ENCODE measurements around the gene GGT6.

GGT6 gene

DNA sequence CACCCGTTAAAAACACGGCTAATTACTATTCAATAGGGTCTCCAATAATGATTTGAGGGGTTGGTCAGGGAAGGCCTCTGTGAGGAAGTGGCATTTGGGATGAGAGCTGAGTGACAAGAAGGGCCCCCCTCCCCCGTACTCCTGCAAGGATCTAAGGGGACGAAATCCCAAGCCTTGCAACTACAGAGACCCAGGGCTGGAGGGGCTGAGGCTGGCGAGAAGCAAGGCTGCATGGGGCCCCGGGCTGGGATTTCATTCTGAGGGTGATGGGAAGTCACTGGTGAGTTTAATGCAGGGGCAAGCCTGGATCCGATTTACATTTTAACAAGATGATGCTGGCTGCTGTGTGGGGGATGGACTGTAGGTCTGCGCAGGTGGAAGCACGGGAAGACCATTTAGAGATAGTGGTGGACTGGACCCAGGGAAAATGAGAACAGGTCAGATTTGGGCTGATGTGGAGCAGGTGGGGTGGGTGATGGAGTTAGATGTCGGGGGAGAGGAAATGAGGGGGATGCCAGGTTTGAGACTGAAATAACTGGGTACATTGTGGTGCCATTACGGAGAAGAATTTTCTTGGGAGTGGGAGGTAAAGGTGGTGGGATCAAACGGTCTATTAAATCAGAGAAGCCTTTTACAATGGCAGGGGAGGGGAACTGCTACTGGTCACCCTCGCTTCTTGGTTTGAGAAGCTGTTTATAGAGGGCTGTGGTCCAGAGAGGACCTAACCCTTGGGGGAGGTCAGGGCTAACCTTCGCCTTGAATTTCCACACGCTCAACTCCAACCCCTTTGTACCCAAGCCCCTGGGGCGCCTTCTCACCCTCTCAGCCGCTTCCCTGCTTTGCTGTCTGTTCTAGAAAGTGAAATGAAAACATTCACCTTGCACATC is 4.3 kb downstream of the GGT6 start:
- H3K4me1 ChIP-seq (ENCODE audit: insufficient read depth, low read length): peaks cover 22% of the 10 kb centered on the region
- peaks cover 20% of the 10 kb centered on the region for H3K36me3 ChIP-seq (ENCODE audit: insufficient read depth, low read length)
- H3K27me3 ChIP-seq (ENCODE audit: control insufficient read depth in 1 of 2, insufficient read depth in 2 of 2, low read length in 2 of 2): no peaks in the 10 kb centered on the region
- peak overlapping the region; percentile 70 for H3K27ac ChIP-seq (ENCODE audit: low read depth, low read length)
- no peaks in the 10 kb centered on the region for H3K9me3 ChIP-seq (ENCODE audit: low read length)
- peak overlapping the region; percentile 78 for H3K9ac ChIP-seq (ENCODE audit: low read length)
- H3K4me3 ChIP-seq (ENCODE audit: low read depth in 1 of 2, low read length in 2 of 2): peak overlapping the region; percentile 45 to 92

DNA sequence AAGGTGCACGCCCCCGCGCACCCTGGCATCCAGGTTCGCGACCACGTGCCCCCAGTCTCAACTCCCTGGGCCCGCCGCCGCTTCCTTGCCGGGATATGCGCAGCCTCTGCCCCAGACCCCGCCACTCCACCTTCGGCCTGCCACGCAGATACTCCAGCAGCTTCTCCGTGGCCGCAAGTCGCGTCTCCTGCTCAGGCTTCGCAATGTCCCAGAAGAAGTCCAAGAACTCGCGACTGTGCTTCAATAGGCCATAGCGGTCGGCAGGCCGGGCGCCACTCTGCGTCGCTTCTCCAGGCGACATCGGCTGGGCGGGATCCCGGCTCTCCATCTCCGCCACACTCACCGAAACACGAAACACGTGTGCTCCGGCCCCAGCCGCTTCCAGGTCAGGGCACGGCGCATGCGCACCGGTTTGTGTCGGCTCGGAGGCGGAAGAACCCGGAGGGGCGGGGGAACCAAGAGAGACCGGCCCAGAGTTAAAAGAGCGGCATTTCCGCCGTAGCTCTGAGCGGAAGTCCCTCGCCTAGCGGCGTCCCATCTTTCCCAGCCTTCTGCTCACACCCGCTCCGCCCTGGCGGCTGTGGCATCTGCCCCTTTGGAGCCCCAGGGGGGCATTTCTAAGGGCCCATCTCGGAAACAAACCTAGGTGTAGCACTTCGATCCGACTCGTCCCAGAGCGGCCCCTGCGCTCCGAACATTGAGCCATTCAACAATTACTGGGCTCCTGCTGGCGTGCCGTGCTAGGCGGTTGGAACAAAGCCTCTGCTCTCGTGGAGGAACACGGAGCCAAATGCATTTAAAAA is 5.2 kb downstream of the GGT6 start, which contains the start of gene MYBBP1A:
MYBBP1A (minus strand) TSS at position 388 of the 803 bp plus-strand sequence; CDS start at position 328, 60 bp downstream.
- Histone ChIP-seq H3K27me3 (ENCODE audit: control insufficient read depth in 1 of 2, insufficient read depth in 2 of 2, low read length in 2 of 2) (no peaks in the 10 kb centered on the region), H3K9ac (ENCODE audit: low read length) (peak within 1 kb of the TSS; percentile 78), H3K4me3 (ENCODE audit: low read depth in 1 of 2, low read length in 2 of 2) (peak within 1 kb of the TSS; percentile 90 to 92), H3K4me1 (ENCODE audit: insufficient read depth, low read length) (peaks cover 22% of the 10 kb centered on the region), H3K36me3 (ENCODE audit: insufficient read depth, low read length) (peaks cover 21% of the 10 kb centered on the region), H3K27ac (ENCODE audit: low read depth, low read length) (peak within 1 kb of the TSS; percentile 70), H3K9me3 (ENCODE audit: low read length) (no peaks in the 10 kb centered on the region)

DNA sequence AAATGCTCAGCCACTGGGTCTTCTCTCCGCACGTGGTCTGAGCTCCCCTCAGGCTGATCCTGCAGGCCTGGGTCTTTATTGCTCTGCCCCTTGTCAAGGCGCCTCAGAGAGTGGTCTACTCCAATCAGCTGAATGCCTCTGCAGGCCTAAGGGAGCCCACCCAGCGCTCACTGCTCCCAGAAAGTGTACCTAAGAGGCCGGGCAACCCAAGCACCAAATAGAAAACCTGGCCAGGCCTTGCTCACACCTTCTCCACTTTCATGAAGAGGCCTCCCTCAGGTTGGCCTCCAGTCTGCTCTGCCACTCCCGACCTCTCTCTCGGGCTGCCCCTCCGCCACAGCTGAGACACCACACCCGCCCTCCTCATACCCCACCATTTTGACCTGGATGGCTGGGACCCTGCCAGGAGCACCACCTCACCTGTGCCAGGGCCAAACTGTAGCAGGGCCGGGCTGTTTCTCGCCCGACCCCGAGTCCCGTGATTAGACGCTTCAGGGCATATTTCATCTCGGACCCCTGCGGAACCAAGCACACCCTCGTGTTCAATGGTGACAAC is 5.9 kb downstream of the GGT6 start:
- Histone ChIP-seq H3K36me3 (ENCODE audit: insufficient read depth, low read length) (peaks cover 28% of the 10 kb centered on the region), H3K27ac (ENCODE audit: low read depth, low read length) (peak overlapping the region; percentile 70)

GRCh38 chr17:4553669-4554068 is 6.7 kb downstream of the GGT6 start:
- no peak overlapping the region for H3K4me3 ChIP-seq (ENCODE audit: low read depth in 1 of 2, low read length in 2 of 2)
- peaks cover 35% of the 10 kb centered on the region for H3K36me3 ChIP-seq (ENCODE audit: insufficient read depth, low read length)
- H3K9me3 ChIP-seq (ENCODE audit: low read length): no peaks in the 10 kb centered on the region
- no peak overlapping the region for H3K27ac ChIP-seq (ENCODE audit: low read depth, low read length)
- peaks cover 22% of the 10 kb centered on the region for H3K4me1 ChIP-seq (ENCODE audit: insufficient read depth, low read length)
- no peaks in the 10 kb centered on the region for H3K27me3 ChIP-seq (ENCODE audit: control insufficient read depth in 1 of 2, insufficient read depth in 2 of 2, low read length in 2 of 2)
- H3K9ac ChIP-seq (ENCODE audit: low read length): no peak overlapping the region

More for the DNA sequence above, 5.9 kb downstream of the GGT6 start:
- H3K27me3 ChIP-seq (ENCODE audit: control insufficient read depth in 1 of 2, insufficient read depth in 2 of 2, low read length in 2 of 2): no peaks in the 10 kb centered on the region
- peak overlapping the region; percentile 39 for H3K9ac ChIP-seq (ENCODE audit: low read length)
- peaks cover 22% of the 10 kb centered on the region for H3K4me1 ChIP-seq (ENCODE audit: insufficient read depth, low read length)
- H3K4me3 ChIP-seq (ENCODE audit: low read depth in 1 of 2, low read length in 2 of 2): peak overlapping the region; percentile 90 to 92
- H3K9me3 ChIP-seq (ENCODE audit: low read length): no peaks in the 10 kb centered on the region

DNA sequence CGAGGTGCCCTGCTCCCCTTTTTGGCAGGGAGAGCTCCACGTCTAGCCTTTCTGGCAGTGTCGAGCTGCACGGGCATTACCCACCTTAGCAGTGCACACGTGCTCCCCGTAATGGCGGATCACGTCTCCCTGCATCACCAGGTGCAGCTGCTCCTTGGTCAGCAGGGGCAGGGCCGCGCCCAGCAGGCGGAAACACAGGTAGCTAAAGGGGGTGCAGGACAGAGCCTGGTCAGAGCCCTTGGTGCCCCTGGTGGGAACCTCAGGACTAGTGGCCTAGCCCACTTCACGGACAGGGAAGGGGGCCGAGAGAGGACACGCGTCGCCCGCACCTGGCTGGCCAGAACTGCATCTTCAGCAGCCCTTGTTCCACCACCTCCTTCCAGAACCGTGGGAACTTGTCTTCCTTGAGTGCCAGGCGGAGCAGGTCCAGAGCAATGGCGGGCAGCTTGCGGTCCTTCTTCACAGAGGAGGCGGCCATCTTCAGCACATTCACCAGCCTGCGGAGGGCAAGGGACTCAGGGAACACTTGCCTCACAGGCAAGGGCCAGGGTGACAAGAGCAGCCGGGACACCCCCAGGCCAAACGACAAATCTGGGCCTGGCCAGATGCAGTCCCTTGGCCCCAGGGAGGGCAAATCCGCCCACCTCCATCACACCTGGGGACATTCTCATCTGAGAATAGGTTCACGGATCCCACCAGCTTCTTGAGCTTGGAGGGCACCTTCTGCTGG is 8.4 kb downstream of the GGT6 start:
- H3K36me3 ChIP-seq (ENCODE audit: insufficient read depth, low read length): peaks cover 47% of the 10 kb centered on the region
- H3K4me1 ChIP-seq (ENCODE audit: insufficient read depth, low read length): peaks cover 22% of the 10 kb centered on the region
- no peak overlapping the region for H3K27ac ChIP-seq (ENCODE audit: low read depth, low read length)
- H3K4me3 ChIP-seq (ENCODE audit: low read depth in 1 of 2, low read length in 2 of 2): no peak overlapping the region
- no peaks in the 10 kb centered on the region for H3K27me3 ChIP-seq (ENCODE audit: control insufficient read depth in 1 of 2, insufficient read depth in 2 of 2, low read length in 2 of 2)
- no peak overlapping the region for H3K9ac ChIP-seq (ENCODE audit: low read length)
- H3K9me3 ChIP-seq (ENCODE audit: low read length): no peaks in the 10 kb centered on the region

DNA sequence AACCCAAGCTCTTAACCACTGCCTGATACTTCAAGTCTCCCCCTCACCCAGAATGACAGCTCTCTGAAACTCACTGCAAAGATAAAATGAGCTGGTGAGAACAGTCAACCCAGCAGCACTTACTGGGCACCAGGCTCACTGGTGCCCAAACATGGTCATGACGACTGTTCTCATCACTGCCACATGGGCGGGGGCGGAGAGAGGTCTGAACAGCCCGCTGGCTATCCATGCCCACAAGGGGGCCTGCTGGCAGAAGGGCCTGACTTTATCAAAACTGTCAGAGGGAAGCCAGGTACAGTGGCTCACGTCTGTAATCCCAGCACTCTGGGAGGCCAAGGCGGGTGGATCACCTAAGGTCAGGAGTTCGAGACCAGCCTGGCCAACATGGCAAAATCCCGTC is 9.2 kb downstream of the GGT6 start:
- H3K4me1 ChIP-seq (ENCODE audit: insufficient read depth, low read length): peaks cover 19% of the 10 kb centered on the region
- H3K27ac ChIP-seq (ENCODE audit: low read depth, low read length): no peak overlapping the region
- no peak overlapping the region for H3K4me3 ChIP-seq (ENCODE audit: low read depth in 1 of 2, low read length in 2 of 2)
- no peaks in the 10 kb centered on the region for H3K27me3 ChIP-seq (ENCODE audit: control insufficient read depth in 1 of 2, insufficient read depth in 2 of 2, low read length in 2 of 2)
- H3K9ac ChIP-seq (ENCODE audit: low read length): no peak overlapping the region
- H3K9me3 ChIP-seq (ENCODE audit: low read length): no peaks in the 10 kb centered on the region
- H3K36me3 ChIP-seq (ENCODE audit: insufficient read depth, low read length): peaks cover 47% of the 10 kb centered on the region

- H3K9ac ChIP-seq (ENCODE audit: low read length): no peak overlapping the region
- H3K27me3 ChIP-seq (ENCODE audit: control insufficient read depth in 1 of 2, insufficient read depth in 2 of 2, low read length in 2 of 2): no peaks in the 10 kb centered on the region
- peaks cover 13% of the 10 kb centered on the region for H3K4me1 ChIP-seq (ENCODE audit: insufficient read depth, low read length)
- H3K36me3 ChIP-seq (ENCODE audit: insufficient read depth, low read length): peaks cover 47% of the 10 kb centered on the region
- H3K27ac ChIP-seq (ENCODE audit: low read depth, low read length): no peak overlapping the region
- H3K9me3 ChIP-seq (ENCODE audit: low read length): no peaks in the 10 kb centered on the region
- no peak overlapping the region for H3K4me3 ChIP-seq (ENCODE audit: low read depth in 1 of 2, low read length in 2 of 2)
Observed at GRCh38 chr17:4550534-4551039, 9.8 kb downstream of the GGT6 start.

DNA sequence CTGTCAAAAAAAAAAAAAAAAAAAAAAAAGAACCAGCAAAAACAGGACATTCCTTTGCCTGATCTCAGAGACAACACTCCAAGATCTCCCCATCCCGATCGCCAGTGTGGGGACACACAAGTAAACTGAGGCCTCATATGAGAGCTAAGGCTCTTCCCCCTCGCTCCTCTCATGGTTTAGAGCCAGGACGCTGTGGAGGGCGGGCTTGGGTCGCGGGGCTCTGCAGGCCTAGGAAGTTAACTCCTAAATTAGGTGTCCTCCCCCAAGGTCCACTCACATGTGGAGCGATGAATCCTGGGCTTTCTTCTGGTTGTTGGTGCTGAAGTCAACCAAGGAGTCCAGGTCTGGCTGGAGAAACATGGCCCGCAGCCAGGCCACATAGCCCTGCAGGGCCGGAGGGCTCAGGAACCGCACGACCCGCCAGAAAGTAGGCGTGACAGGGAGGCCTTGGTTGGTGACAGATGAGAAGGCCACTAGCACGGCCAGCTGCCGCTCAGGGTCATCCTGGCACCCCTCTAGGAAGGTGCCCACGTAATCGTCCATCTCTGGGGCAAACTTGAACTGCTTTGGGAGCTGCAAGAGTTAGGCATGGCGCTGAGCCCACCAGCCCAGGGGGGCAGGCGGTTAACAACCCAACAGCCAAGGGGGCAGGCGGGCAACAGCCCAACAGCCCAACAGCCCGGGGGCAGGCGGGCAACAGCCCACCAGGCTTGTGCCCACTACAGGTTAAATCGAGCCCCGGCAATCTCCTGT is 10.4 kb downstream of the GGT6 start:
- no peak overlapping the region for H3K9ac ChIP-seq (ENCODE audit: low read length)
- H3K27ac ChIP-seq (ENCODE audit: low read depth, low read length): no peak overlapping the region
- no peaks in the 10 kb centered on the region for H3K27me3 ChIP-seq (ENCODE audit: control insufficient read depth in 1 of 2, insufficient read depth in 2 of 2, low read length in 2 of 2)
- H3K36me3 ChIP-seq (ENCODE audit: insufficient read depth, low read length): peaks cover 47% of the 10 kb centered on the region
- no peaks in the 10 kb centered on the region for H3K9me3 ChIP-seq (ENCODE audit: low read length)
- H3K4me3 ChIP-seq (ENCODE audit: low read depth in 1 of 2, low read length in 2 of 2): no peak overlapping the region
- peaks cover 13% of the 10 kb centered on the region for H3K4me1 ChIP-seq (ENCODE audit: insufficient read depth, low read length)

DNA sequence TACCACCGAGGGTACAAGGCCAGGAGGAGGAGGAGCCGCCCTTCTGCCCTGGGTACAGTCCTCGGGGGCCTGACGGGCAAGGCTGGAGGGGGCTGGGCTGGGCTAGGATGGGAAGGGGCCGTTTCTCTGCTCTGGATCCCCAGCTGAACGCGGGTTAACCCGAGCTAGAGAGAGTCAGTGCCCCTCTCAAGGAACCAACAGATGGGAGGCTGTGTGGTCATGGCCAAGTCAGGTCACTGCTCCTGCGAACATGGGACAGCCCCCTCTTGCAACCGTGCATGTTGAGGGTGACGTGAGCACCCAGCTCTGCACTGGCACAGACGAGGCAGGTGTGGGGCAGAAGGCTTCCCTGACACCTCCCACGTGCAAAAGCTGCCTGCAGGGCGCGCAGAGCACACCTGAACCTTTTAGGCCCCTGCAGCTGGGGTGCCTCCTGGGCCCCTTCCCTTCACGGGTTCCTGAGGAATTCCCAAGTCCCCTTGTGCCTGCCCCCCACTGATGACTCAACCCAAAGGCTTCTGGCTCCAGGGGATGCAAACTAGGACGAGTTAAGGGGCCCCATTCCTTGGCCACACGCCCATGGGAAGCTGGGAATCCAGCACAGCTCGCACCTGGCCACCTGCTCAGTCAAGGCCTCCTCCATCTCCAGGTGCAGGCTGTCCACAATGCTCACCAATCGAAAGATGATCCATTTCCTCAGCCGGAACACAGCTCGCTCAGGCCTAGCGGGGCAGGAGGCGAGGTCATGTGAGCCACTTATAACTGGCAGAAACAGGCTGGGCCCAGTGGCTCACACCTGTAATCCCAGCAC is 11.5 kb downstream of the GGT6 start:
- H3K4me1 ChIP-seq (ENCODE audit: insufficient read depth, low read length): peaks cover 4% of the 10 kb centered on the region
- no peak overlapping the region for H3K4me3 ChIP-seq (ENCODE audit: low read depth in 1 of 2, low read length in 2 of 2)
- H3K9ac ChIP-seq (ENCODE audit: low read length): no peak overlapping the region
- no peaks in the 10 kb centered on the region for H3K9me3 ChIP-seq (ENCODE audit: low read length)
- H3K27me3 ChIP-seq (ENCODE audit: control insufficient read depth in 1 of 2, insufficient read depth in 2 of 2, low read length in 2 of 2): no peaks in the 10 kb centered on the region
- H3K27ac ChIP-seq (ENCODE audit: low read depth, low read length): no peak overlapping the region
- H3K36me3 ChIP-seq (ENCODE audit: insufficient read depth, low read length): peaks cover 48% of the 10 kb centered on the region

DNA sequence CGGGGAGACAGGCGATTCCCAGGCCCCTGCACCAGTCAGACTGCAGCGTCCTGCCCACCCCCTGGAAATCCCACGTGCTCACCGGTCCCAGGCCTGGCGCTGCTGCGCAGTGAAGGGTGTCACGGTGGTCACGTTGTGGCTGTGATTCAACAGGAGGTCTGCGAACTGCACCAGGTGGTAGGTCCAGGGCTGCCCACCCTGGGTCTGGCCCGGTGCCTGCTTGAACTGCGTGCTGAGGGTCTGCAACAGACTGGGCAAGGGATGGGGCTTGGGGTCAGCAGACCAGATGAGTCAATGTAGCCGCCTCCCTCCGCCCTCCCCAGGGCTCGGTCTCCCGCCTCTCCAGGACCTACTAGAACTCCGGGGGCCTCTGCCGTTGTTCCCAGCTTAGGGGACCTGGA is 12.3 kb downstream of the GGT6 start:
- H3K9ac ChIP-seq (ENCODE audit: low read length): no peak overlapping the region
- no peaks in the 10 kb centered on the region for H3K9me3 ChIP-seq (ENCODE audit: low read length)
- no peaks in the 10 kb centered on the region for H3K4me1 ChIP-seq (ENCODE audit: insufficient read depth, low read length)
- no peak overlapping the region for H3K4me3 ChIP-seq (ENCODE audit: low read depth in 1 of 2, low read length in 2 of 2)
- H3K36me3 ChIP-seq (ENCODE audit: insufficient read depth, low read length): peaks cover 43% of the 10 kb centered on the region
- no peaks in the 10 kb centered on the region for H3K27me3 ChIP-seq (ENCODE audit: control insufficient read depth in 1 of 2, insufficient read depth in 2 of 2, low read length in 2 of 2)
- no peak overlapping the region for H3K27ac ChIP-seq (ENCODE audit: low read depth, low read length)
